Measurements from ENCODE around the gene PCDHB4. TPM values are rescaled to one million over a fixed set of nuclear protein-coding genes. Genes with fewer than 3 reads are reported as not detected.
"Not testable (repeated sequence)": the region's sequence is repeated elsewhere in the genome, so short reads cannot be mapped to it uniquely, and the experiment has no call there.

PCDHB4 gene
- total RNA-seq: not detected
- not detected for polyA plus RNA-seq

DNA sequence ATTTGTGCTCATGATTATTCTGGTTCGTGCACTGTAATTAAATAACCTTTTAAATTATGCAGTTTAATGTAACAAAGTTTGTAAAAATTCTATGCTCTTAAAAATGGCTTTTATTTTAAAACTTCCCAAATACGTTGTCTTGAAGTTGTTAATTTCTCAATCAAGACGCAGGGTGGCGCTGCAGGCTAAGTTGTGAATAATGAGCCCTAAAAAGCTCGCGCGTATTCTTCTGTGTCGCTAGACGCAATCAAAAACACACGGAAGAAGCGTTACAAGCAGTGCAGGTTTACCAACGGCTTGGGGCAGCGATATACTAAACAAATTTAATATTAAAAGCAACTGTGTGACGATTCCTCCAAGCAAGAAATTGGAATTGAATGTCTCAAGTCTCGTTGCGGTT is at the start of gene PCDHB4:
Gene PCDHB4 (plus strand): TSS at position 256 of the 400 bp plus-strand sequence. CDS start 181 bp downstream, outside the sequence.
- no peak for DNase-seq
- H3K36me3 ChIP-seq (ENCODE audit: control insufficient read depth, insufficient read depth, low read length): no peaks in the 10 kb centered on the region
- no peaks in the 10 kb centered on the region for H3K4me1 ChIP-seq (ENCODE audit: control insufficient read depth, insufficient read depth, low read length, poor library complexity, severe bottlenecking)
- H3K4me1 Mint-ChIP-seq: peaks cover 0 to 2% (median 0%) of the 10 kb centered on the region in 4 donors
- H3K4me3 Mint-ChIP-seq: no peak within 1 kb of the TSS
- H3K36me3 Mint-ChIP-seq: no peaks in the 10 kb centered on the region
- H3K4me3 ChIP-seq (ENCODE audit: low read depth, low read length): no peak within 1 kb of the TSS
- no peaks in the 10 kb centered on the region for H3K27me3 ChIP-seq (ENCODE audit: control insufficient read depth, insufficient read depth, low read length)
- no peak within 1 kb of the TSS for H3K27ac Mint-ChIP-seq
- peaks cover 0 to 18% (median 4%) of the 10 kb centered on the region in 7 donors for H3K9me3 Mint-ChIP-seq
- peaks cover 0 to 12% of the 10 kb centered on the region in 2 experiments for H3K9me3 ChIP-seq (ENCODE audit: control insufficient read depth in 2 of 2, low read length in 2 of 2)
- no peaks in the 10 kb centered on the region for H3K27me3 Mint-ChIP-seq
- no peak within 1 kb of the TSS for H3K27ac ChIP-seq (ENCODE audit: insufficient read depth, low read length, poor library complexity, severe bottlenecking)
- no peak for ATAC-seq (ENCODE audit: low read depth in 2 of 2)

GRCh38 chr5:141077826-141078225 is 43.8 kb upstream of the PCDHB4 start:
- peaks cover 0 to 9% (median 3%) of the 10 kb centered on the region in 4 donors for H3K4me1 Mint-ChIP-seq
- ATAC-seq (ENCODE audit: low read depth in 2 of 2) (no peak), DNase-seq (no peak)
- peaks cover 1 to 14% (median 6%) of the 10 kb centered on the region in 7 donors for H3K9me3 Mint-ChIP-seq
- Histone ChIP-seq H3K9me3 (ENCODE audit: control insufficient read depth in 2 of 2, low read length in 2 of 2) (no peaks in the 10 kb centered on the region), H3K36me3 (ENCODE audit: control insufficient read depth, insufficient read depth, low read length) (no peaks in the 10 kb centered on the region), H3K27me3 (ENCODE audit: control insufficient read depth, insufficient read depth, low read length) (no peaks in the 10 kb centered on the region), H3K4me3 (ENCODE audit: low read depth, low read length) (no peak overlapping the region), H3K4me1 (ENCODE audit: control insufficient read depth, insufficient read depth, low read length, poor library complexity, severe bottlenecking) (no peaks in the 10 kb centered on the region), H3K27ac (ENCODE audit: insufficient read depth, low read length, poor library complexity, severe bottlenecking) (no peak overlapping the region)
- H3K36me3 Mint-ChIP-seq: no peaks in the 10 kb centered on the region
- H3K27ac Mint-ChIP-seq: no peak overlapping the region
- peaks cover 6% of the 10 kb centered on the region for H3K27me3 Mint-ChIP-seq
- H3K4me3 Mint-ChIP-seq: no peak overlapping the region

DNA sequence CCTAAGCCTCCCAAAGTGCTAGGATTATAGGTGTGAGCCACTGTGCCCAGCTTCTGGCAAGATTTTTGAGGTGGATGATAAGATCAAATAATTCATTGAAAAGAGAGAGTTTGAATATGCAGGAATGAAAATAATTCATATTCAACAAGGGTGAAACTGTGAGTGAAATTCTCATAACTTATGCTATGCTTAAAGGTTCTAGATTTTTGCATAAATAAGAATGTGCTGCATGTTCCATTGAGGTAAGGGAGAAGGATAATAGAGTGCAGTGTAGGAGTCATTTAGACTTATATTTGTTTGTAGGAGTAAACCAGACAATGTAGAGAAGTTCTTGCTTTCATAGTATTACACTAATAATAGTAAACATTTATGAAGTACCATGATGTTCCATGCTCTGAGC is 39.4 kb upstream of the PCDHB4 start:
- peaks cover 2 to 13% (median 4%) of the 10 kb centered on the region in 7 donors for H3K9me3 Mint-ChIP-seq
- H3K36me3 Mint-ChIP-seq: no peaks in the 10 kb centered on the region
- Histone ChIP-seq H3K36me3 (ENCODE audit: control insufficient read depth, insufficient read depth, low read length) (no peaks in the 10 kb centered on the region), H3K4me1 (ENCODE audit: control insufficient read depth, insufficient read depth, low read length, poor library complexity, severe bottlenecking) (no peaks in the 10 kb centered on the region), H3K27ac (ENCODE audit: insufficient read depth, low read length, poor library complexity, severe bottlenecking) (no peak overlapping the region), H3K4me3 (ENCODE audit: low read depth, low read length) (no peak overlapping the region), H3K9me3 (ENCODE audit: control insufficient read depth in 2 of 2, low read length in 2 of 2) (peaks cover 0 to 7% of the 10 kb centered on the region in 2 experiments), H3K27me3 (ENCODE audit: control insufficient read depth, insufficient read depth, low read length) (no peaks in the 10 kb centered on the region)
- ATAC-seq (ENCODE audit: low read depth in 2 of 2) (no peak), DNase-seq (no peak)
- no peak overlapping the region for H3K27ac Mint-ChIP-seq
- peaks cover 0 to 10% (median 5%) of the 10 kb centered on the region in 4 donors for H3K4me1 Mint-ChIP-seq
- no peak overlapping the region for H3K4me3 Mint-ChIP-seq
- H3K27me3 Mint-ChIP-seq: peaks cover 17% of the 10 kb centered on the region

- peaks cover 0 to 10% (median 5%) of the 10 kb centered on the region in 4 donors for H3K4me1 Mint-ChIP-seq
- H3K36me3 Mint-ChIP-seq: no peaks in the 10 kb centered on the region
- ATAC-seq (ENCODE audit: low read depth in 2 of 2): peak in 1 of 2 donors; percentile 37
- Histone ChIP-seq H3K4me3 (ENCODE audit: low read depth, low read length) (peak overlapping the region; percentile 33), H3K27ac (ENCODE audit: insufficient read depth, low read length, poor library complexity, severe bottlenecking) (no peak overlapping the region), H3K4me1 (ENCODE audit: control insufficient read depth, insufficient read depth, low read length, poor library complexity, severe bottlenecking) (no peaks in the 10 kb centered on the region), H3K9me3 (ENCODE audit: control insufficient read depth in 2 of 2, low read length in 2 of 2) (peaks cover 0 to 7% of the 10 kb centered on the region in 2 experiments), H3K36me3 (ENCODE audit: control insufficient read depth, insufficient read depth, low read length) (no peaks in the 10 kb centered on the region), H3K27me3 (ENCODE audit: control insufficient read depth, insufficient read depth, low read length) (no peaks in the 10 kb centered on the region)
- peak in 2 of 3 donors; percentile 25 to 37 for DNase-seq
- H3K27ac Mint-ChIP-seq: peak overlapping the region in 1 of 3 donors; percentile 84
- H3K27me3 Mint-ChIP-seq: peaks cover 21% of the 10 kb centered on the region
- peak overlapping the region; percentile 9 to 87 (median 82) for H3K4me3 Mint-ChIP-seq
- peaks cover 0 to 11% (median 5%) of the 10 kb centered on the region in 7 donors for H3K9me3 Mint-ChIP-seq
Observed at GRCh38 chr5:141084487-141084989, 37.1 kb upstream of the PCDHB4 start.

- Mint-ChIP-seq H3K27ac (no peak within 1 kb of the TSS), H3K4me1 (no peaks in the 10 kb centered on the region), H3K4me3 (peak within 1 kb of the TSS in 1 of 4 donors; percentile 14), H3K27me3 (peaks cover 25% of the 10 kb centered on the region), H3K9me3 (peaks cover 0 to 22% (median 8%) of the 10 kb centered on the region in 7 donors), H3K36me3 (no peaks in the 10 kb centered on the region)
- H3K27me3 ChIP-seq (ENCODE audit: control insufficient read depth, insufficient read depth, low read length): no peaks in the 10 kb centered on the region
- ATAC-seq (ENCODE audit: low read depth in 2 of 2): no peak
- peaks cover 8 to 10% of the 10 kb centered on the region in 2 experiments for H3K9me3 ChIP-seq (ENCODE audit: control insufficient read depth in 2 of 2, low read length in 2 of 2)
- H3K27ac ChIP-seq (ENCODE audit: insufficient read depth, low read length, poor library complexity, severe bottlenecking): no peak within 1 kb of the TSS
- DNase-seq: no peak
- no peak within 1 kb of the TSS for H3K4me3 ChIP-seq (ENCODE audit: low read depth, low read length)
- no peaks in the 10 kb centered on the region for H3K4me1 ChIP-seq (ENCODE audit: control insufficient read depth, insufficient read depth, low read length, poor library complexity, severe bottlenecking)
- H3K36me3 ChIP-seq (ENCODE audit: control insufficient read depth, insufficient read depth, low read length): no peaks in the 10 kb centered on the region
Observed at GRCh38 chr5:141094481-141095262, 26.9 kb upstream of the PCDHB4 start, which contains the start of gene PCDHB2. PCDHB2 (plus strand) TSS chr5:141094615; CDS start chr5:141094791, 176 bp downstream.

DNA sequence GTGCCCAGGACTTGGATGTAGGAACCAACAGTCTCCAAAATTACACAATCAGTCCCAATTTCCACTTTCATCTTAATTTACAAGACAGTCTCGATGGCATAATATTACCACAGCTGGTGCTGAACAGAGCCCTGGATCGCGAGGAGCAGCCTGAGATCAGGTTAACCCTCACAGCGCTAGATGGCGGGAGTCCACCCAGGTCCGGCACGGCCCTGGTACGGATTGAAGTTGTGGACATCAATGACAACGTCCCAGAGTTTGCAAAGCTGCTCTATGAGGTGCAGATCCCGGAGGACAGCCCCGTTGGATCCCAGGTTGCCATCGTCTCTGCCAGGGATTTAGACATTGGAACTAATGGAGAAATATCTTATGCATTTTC is 26.4 kb upstream of the PCDHB4 start:
- H3K27ac ChIP-seq (ENCODE audit: insufficient read depth, low read length, poor library complexity, severe bottlenecking): no peak overlapping the region
- no peak for DNase-seq
- Mint-ChIP-seq H3K36me3 (no peaks in the 10 kb centered on the region), H3K9me3 (peaks cover 0 to 22% (median 10%) of the 10 kb centered on the region in 7 donors), H3K4me3 (no peak overlapping the region), H3K27ac (no peak overlapping the region), H3K4me1 (no peaks in the 10 kb centered on the region), H3K27me3 (peaks cover 30% of the 10 kb centered on the region)
- no peaks in the 10 kb centered on the region for H3K27me3 ChIP-seq (ENCODE audit: control insufficient read depth, insufficient read depth, low read length)
- no peak for ATAC-seq (ENCODE audit: low read depth in 2 of 2)
- H3K36me3 ChIP-seq (ENCODE audit: control insufficient read depth, insufficient read depth, low read length): no peaks in the 10 kb centered on the region
- H3K4me3 ChIP-seq (ENCODE audit: low read depth, low read length): no peak overlapping the region
- H3K4me1 ChIP-seq (ENCODE audit: control insufficient read depth, insufficient read depth, low read length, poor library complexity, severe bottlenecking): no peaks in the 10 kb centered on the region
- peaks cover 8 to 11% of the 10 kb centered on the region in 2 experiments for H3K9me3 ChIP-seq (ENCODE audit: control insufficient read depth in 2 of 2, low read length in 2 of 2)

DNA sequence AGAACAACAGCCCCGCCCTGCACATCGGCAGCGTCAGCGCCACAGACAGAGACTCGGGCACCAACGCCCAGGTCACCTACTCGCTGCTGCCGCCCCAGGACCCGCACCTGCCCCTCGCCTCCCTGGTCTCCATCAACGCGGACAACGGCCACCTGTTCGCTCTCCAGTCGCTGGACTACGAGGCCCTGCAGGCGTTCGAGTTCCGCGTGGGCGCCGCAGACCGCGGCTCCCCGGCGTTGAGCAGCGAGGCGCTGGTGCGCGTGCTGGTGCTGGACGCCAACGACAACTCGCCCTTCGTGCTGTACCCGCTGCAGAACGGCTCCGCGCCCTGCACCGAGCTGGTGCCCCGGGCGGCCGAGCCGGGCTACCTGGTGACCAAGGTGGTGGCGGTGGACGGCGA is 25.4 kb upstream of the PCDHB4 start:
- not testable (repeated sequence) for H3K4me3 ChIP-seq (ENCODE audit: low read depth, low read length); H3K27me3 ChIP-seq (ENCODE audit: control insufficient read depth, insufficient read depth, low read length); H3K36me3 Mint-ChIP-seq; H3K4me1 Mint-ChIP-seq; H3K27ac ChIP-seq (ENCODE audit: insufficient read depth, low read length, poor library complexity, severe bottlenecking); H3K27ac Mint-ChIP-seq; H3K4me3 Mint-ChIP-seq; ATAC-seq (ENCODE audit: low read depth in 2 of 2); H3K4me1 ChIP-seq (ENCODE audit: control insufficient read depth, insufficient read depth, low read length, poor library complexity, severe bottlenecking); DNase-seq; H3K36me3 ChIP-seq (ENCODE audit: control insufficient read depth, insufficient read depth, low read length)
- H3K9me3 Mint-ChIP-seq: peaks cover 4 to 25% (median 13%) of the 10 kb centered on the region in 7 donors
- peaks cover 30% of the 10 kb centered on the region for H3K27me3 Mint-ChIP-seq
- H3K9me3 ChIP-seq (ENCODE audit: control insufficient read depth in 2 of 2, low read length in 2 of 2): peaks cover 11 to 18% of the 10 kb centered on the region in 2 experiments
